DMS 273 (cell line): ENCODE results near the gene MTTP.
A peak's percentile ranks its signal among the peaks of the same experiment; 100 is the strongest.

ENCODE experiments used
- DNase-seq: peaks from one replicate; lab custom pipeline; 2025; ENCODE audit not compliant: unreplicated experiment; lab: John Stamatoyannopoulos, UW

The MTTP gene

GRCh38 chr4:99665983-99666382 is 91.4 kb downstream of the MTTP start:
- DNase-seq = peak; percentile 28

GRCh38 chr4:99668472-99668871 is 93.8 kb downstream of the MTTP start:
- no peak for DNase-seq

- DNase-seq = no peak
Measured at GRCh38 chr4:99669084-99669483, 94.5 kb downstream of the MTTP start.

GRCh38 chr4:99670409-99671073 is 95.9 kb downstream of the MTTP start:
- no peak for DNase-seq
